Stimulated activated CD4-positive, alpha-beta T cell treated with anti-CD3 and anti-CD28 coated beads, Interleukin-12 subunit alpha, Interleukin-12 subunit beta, amount 100 ng/mL, for 24 hours (primary cell): ENCODE data around the gene KCNT1.
A peak's percentile ranks its signal among the peaks of the same experiment; 100 is the strongest.
"Not testable (repeated sequence)": the region's sequence is repeated elsewhere in the genome, so short reads cannot be mapped to it uniquely, and the experiment has no call there.

Experiments
- DNase-seq, 2 experiments: peaks; one replicate each; pipeline ENCODE4 v3.0.0-alpha.2; 2020; ENCODE audit warnings: low read depth in 2 of 2

The KCNT1 gene

DNA sequence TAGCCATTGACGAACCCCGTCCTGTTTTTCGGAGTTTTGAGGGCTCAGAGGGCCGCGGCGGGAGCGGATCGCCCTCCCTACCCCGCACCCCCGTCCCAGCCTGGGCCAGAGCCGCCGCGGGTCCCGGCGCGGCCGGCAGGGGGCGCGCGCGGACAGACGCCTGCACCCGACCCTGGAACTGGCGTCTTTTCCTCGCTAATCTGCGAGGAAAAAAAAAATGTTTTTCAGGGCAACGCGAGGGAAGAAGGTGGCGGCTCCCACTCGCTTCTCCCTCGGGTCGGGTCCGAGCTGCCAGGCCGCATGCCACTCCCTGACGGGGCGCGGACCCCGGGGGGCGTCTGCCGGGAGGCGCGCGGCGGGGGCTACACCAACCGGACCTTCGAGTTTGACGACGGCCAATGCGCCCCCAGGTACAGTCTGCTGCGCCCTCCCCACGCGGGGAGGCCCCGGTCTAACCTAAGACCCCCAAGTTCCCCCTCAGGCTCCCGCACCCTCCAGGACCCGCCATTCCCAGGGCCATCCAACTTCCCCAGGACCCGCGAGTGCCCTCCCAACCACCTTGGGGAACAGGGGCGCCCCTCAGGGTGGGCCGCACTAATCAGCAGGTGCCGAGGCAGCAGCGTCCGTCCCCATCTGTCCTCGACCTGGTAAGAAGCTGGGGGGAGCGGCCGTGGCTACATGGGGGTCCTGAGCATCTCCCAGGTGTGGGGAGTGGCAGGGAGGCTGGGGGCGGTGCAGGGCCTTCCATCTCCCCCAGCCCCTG lies at the start of gene KCNT1:
Gene KCNT1, plus strand, starts transcription at position 227 of the 763 bp plus-strand sequence. Its CDS starts 74 bp downstream, at position 301.
- DNase-seq, result peak; percentile 39 to 46

DNA sequence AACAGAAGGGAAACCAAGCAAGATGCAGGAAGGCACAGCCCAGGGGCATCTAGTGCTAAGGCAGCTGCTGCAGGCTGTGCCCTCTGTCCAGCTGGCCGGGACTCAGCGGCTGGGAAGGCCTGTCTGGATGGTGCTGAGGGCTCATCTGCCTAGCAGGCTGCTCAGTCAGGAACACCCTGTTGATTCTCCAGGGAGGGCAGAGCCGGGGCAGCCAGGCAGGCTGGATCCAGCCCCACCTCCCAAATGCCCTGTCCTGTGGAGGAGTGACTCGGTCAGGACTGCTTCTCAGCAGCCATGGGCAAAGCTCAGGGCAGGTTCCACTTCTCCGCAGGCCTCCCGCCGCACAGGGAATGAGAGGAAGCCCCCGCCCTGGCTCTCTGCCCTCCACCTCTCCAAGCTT lies 46.7 kb upstream of the KCNT1 start:
- DNase-seq, result no peak

DNA sequence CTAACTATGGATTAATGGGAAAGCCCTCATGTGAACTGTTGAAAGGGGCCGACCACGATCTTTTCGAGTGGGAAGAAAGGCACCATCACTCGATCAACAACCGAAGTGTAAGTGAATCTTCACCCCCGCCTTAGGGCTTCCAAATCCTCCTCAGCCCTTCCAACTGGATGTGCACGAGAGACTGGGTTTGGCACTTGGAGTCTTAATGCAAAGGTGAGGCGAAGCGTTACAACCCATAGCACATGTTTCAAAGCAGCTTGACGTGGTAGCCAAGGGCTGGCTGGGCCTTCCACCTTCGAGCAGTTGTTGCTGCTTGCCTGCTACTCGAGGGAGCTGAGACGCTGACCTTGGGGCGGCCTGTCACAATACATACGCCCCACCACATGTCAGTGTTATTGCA lies 44.6 kb upstream of the KCNT1 start:
- no peak for DNase-seq

DNA sequence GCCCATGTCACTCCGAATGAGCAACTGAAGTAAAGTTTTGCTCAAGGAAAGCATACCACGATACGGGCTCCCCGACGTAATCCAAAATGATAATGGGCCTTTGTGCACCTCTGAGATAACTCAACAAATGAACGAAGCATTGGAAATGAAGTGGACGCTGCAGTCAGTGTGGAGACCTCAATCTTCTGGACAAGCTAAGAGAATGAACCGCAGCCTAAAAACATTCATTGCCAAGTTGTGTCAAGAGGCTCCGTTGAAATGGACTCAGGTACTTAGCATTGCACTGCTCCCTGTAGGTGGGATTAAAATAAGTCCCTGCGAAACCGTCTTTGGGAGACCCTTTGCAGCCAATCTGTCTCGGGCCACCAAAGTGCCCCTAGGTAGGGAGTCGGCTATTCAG lies 42.7 kb upstream of the KCNT1 start:
- no peak for DNase-seq

DNA sequence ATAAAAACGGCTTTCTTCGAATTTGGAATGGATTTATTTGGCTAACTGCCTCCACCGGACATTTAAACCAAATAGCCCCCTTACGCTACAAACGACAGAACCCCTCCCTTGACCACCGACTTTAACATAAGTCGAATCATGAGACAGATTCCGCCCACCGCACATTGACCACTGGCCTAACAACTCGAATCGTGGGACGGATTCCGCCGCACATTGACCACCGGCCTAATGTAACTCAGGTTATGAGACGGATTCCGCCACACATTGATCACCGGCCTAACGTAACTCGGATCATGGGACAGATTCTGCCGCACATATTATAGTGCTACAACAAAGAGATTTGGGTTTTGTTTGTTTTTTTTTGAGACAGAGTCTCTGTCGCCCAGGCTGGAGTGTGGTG lies 41.6 kb upstream of the KCNT1 start:
- DNase-seq, result no peak

DNA sequence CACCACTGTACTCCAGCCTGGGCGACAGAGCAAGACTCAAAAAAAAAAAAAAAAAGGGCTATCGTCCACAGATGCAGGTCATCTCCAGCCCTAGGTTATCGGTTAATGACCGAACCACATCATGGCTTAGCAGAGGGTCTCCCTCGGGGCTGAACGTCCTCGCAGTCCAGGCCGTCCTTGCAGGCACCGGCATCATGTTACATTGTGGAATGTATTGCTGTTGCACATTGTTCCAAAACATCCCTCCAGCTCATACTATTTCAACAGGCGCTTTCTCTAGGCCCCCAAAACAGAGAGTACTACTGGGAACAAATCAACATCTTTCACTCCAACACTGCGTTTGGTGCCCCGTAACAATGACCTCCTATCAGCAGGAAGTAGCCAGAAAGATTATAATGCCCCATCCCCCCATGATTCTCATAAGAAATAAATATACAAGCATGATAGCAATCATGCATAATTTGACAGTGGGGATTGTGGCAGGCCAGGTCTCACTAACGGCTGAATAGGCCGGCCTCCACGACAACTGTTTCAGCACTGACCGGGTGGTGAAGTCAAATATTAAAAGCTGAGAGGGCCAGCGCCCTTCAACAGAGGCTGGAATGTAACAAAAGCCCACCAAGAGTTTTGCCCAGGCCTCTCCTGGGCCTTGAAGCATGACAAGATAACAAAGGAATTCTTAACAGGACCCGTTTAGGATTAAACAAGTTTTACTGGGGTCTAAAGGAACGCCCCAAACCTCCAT lies 40.0 kb upstream of the KCNT1 start:
- no peak for DNase-seq

DNA sequence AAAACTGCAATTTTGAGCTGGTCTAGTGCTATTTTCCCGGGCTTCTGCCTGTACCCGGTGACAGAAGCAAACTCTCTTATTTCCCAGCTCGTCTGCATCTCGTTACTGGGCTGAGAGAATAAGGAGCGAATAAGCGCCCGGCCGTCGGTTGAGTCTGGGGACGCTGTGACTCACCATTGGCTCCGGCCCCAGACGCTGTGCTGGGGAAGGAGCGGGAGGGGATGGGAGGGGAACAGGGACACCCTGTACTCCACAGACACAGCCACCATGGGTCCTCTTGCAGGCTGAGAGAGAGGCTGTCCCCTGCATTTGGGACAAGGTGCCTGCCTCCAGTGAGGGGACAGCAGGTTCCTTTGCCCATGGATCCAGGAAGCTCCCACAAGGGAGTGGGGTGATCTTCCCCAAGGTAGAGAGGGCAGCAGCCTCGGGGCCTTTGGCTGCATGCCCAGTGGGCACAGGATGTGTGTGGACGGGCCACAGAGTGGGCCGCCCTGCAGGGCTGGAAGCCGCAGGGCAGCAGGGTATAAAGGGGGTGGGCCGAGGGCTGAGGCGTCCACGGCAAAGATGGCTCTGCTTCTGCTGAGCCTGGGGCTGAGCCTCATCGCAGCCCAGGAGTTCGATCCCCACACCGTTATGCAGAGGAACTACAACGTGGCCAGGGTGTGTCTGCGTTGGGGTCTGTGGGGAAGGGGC lies 39.1 kb upstream of the KCNT1 start, which contains the start of gene LCN9:
Gene LCN9, plus strand, starts transcription at position 552 of the 693 bp plus-strand sequence. Its CDS starts 13 bp downstream, at position 565.
- no peak for DNase-seq

DNA sequence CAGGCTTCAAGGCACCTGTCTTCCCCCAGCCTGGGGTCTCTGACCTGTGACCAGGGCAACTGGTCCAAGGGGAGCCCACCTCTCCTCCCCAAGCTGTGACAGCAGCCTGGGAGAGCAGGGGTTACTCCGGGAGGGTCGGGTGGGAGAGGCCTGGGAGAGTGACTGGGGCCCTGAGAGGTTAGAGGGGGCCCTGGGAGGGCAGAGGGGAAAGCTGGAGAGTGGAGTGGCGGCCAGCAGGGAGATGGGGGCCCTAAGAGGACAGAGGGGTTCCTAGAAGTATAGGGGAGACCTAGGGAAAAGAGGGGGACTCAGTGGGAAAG lies 38.6 kb upstream of the KCNT1 start:
- DNase-seq, result no peak

DNA sequence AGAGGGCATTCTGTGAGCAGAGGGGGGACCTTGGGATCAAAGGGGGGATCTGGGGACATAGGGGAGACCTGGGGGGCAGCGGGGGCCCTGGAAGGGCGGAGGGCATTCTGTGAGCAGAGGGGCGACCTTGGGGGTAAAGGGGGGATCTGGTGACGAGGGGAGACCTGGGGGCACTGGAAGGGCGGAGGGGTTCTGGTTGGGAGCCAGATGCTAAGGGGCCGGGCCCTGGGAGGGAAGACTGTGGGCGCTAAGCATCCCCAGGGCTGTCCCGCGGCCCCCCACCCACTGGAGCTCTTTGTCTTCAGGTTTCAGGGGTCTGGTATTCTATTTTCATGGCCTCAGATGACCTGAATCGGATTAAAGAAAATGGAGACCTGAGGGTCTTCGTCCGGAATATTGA lies 38.1 kb upstream of the KCNT1 start:
- no peak for DNase-seq

DNA sequence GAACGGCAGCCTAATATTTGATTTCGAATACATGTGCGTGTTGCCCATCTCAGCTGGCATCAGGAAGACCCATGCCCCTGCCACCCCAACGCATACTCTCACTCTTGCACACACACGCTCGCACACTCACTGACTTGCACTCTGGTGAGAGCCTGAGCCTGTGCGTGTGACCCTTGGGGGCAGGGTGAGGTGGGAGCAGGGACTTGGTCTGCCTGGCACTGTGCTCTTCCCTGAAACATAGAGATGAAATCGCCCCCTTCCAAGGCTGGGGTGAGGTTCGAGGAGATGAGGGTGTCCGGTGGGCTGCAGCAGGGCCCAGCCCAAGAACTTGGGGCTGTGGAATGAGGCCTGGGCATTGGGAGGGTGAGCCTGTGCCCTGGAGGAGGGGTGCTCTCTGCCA lies 37.7 kb upstream of the KCNT1 start:
- DNase-seq, result no peak

DNA sequence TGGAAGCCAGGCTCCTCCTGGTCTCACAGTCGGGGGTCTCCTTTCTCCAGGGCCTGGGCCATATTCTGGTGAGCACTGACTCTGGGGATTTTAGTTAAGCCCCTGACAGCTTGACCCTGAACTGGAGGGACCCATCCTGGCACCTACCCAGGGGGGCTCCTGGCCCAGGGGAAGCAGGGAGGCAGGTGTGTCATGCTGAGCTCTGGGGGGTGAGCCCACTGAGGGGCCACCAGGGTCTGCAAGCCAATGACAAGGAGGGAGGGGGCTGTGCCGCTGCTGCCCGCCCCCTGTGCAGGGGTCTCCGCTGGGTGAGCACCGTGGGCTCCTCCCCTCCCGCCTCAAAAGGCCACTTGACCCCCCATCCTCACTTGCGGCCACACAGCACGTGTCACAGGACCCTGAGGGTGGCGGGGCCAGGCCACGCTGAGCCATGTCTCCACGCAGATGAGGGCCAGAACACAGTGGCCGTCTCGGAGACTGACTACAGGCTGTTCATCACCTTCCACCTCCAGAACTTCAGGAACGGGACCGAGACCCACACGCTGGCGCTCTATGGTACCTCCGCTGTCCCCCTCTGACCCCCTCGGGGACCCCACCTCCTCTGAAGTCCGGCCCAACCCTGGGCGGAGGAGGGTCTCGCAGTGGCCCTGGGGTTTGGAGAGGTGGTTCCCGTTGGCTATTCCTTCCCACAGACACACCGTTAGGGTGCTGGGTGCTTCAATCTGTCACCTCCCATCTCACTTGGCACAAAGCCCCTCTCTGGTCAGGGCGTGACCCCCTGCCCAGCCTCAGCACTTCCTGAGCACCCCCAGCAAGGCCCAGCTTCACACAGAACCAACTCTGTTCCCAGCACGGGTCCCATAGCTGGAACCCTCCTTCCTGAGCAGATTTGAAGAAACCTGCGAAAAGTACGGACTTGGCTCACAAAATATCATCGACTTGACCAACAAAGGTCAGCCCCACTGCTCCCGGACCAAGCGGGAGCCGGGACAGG lies 36.9 kb upstream of the KCNT1 start:
- no peak for DNase-seq

DNA sequence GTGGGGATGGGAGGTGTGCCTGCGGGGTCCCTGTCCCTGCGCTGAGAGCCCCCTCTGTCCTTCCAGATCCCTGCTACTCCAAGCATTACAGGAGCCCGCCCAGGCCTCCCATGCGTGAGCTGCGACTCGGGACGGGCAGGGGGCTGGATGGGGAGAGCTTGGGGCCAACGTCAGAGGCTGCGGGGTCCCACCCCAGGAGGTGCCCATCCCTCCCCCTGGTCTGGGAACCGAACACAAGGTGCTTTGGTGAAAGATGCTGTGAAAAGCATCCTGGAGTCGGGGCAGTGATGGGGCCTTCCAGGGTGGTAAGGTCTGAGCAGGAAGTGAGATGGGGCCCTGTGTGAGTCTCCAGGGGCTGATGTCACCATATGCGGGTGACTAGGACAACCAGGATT lies 36.2 kb upstream of the KCNT1 start:
- DNase-seq, result no peak

DNA sequence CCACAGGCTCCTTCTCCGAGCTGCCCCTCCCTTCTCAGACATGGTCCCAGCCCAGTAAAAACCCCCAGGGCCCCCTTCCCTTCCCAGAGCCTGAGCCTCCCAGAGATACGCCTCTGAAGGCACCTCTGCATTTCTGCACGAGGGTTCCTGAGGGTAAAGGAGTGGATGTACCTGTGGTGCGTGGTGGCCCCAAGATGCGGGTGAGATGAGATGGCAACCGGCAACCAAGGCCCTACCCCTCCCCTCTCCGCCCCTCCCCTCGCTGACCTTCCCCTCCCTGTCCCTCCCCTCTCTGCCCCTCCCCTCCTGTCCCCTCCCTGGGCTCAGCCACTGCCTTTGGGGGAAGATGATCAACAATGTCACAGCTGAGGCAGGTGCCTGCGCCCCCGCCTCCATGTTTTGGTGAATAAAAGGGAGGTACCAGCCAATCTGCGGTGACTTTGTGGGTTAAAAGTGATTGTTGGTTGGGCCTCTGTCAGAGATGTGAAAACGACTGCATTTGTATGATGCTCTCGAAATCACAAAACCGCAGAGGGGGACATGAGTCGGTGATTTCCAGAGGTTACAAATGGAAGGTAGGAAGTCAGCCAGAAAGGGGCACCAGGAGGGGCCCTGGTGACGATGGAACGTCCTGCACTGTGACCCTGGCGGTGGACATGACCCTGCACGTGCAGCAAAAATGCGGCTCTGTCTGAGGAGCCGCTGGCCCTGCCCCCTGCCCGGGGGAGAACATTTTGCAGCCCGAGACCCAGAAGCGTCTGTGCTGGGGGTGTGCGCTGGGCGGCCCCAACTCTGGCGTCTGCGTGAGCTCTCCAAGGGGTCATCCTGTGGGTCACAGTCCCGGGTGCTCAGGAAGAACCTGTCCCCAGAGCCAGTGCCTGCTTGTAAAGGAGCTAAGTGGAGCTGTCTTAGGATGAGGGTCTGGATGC lies 35.2 kb upstream of the KCNT1 start:
- no peak for DNase-seq

DNA sequence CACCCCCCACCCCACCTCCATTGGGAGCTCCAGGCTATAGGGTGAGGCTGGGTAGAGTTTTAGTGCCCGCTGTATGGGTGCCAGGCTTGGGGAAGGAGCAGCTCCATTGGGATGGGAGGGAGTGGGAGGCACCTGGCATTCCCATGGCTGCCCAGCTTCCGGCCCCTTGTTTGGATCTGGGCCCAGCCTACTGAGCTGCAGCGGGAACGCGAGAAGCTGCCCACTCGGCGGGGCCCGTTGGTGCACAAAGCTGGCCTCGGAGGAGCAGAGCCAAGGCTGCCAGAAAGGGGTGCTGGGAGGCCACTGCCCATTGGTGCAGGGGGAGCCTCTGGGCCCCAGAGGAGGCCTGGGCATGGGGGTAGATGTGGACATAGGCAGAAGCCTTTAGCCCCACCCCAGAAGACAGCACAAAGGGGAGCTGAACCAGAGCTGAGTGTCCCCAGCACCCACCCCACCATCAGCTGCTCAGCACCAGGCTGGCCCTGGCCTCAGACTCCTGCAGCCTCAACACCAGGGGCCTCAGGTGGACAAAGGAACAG lies 34.5 kb upstream of the KCNT1 start:
- DNase-seq, result no peak

DNA sequence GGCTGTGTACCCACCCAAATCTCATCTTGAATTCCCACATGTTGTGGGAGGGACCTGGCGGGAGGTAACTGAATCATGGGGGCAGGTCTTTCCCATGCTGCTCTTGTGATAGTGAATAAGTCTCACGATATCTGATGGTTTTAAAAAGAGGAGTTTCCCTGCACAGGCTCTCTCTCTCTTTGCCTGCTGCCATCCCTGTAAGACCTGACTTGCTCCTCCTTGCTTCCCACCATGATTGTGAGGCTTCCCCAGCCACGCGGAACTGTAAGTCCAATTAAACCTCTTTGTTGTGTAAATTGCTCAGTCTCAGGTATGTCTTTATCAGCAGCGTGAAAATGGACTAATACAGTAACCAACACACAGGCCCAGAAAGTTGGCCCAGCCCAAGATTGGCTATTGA lies 33.0 kb upstream of the KCNT1 start:
- not testable (repeated sequence) for DNase-seq

DNA sequence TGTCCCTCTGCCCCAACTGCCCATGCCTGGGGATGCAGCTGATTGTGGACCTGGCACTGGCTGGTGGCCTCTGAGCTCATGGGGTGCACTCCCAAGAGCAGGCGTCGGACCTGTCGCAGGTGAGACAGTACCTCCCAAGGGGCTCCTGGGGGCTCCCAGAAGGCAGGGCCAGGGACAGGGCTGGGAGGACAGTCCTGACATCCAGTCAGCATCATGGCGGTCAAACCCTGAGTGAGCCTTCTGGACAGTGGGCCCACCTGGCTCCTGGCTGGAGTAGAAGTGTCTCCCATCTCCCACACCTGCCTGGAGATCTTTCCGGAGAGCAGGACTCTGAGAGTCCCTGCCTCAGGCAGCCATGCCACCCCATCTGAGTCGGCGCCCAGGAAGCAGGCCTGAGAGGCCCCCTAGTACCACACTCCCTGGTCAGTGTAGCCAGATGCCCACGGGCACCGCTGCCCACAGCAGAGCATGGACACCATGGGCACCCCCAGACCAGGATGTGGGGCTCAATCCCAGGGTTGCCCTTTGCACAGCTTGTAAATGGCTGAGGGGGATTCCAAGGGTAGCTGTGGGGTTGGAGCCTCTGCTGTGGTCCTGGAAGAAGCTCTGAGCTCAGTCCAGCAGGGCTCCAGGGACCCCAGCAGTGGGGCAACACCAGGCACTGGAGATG lies 32.2 kb upstream of the KCNT1 start:
- no peak for DNase-seq

DNA sequence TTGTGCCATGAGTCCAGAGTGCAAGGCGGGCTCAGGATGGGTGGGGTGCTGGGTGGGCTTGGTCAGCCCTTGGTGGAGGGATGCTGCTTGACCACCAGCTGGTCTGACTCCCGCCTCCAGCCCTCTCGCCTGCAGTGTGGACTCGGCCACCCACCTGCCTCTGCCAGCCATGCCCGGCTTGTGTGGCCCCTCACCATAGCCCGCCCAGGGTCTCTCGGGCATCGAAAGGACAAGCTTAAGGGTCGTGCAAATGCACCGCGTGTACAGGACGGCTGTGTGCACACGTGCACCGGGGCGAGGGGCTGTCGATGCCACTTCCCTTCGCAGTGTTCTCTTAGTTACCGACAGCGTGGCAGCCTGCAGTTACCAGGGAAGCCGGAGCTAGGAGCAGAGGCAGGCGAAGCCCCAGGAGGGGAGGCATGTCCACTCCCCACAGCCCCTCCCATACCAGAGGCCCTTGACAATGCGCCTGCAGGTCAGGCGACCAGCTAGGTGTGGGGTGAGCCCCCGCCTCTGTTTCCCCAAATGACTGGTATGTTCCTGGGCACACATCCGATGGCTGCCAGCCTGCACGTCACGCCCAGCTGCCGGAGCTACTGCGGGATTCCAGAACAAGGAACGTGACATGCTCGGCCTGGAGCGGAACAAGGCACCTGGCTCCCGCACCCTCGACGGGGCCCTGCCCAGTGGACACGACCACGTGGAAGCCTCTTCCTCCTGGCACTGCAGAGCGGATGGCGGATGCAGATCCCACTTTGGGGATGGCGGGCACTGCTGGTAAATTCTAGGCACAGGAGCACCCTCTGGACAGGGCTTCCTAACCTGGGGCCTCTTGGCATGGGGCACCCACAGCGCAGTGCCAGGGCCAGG lies 31.0 kb upstream of the KCNT1 start:
- no peak for DNase-seq

DNA sequence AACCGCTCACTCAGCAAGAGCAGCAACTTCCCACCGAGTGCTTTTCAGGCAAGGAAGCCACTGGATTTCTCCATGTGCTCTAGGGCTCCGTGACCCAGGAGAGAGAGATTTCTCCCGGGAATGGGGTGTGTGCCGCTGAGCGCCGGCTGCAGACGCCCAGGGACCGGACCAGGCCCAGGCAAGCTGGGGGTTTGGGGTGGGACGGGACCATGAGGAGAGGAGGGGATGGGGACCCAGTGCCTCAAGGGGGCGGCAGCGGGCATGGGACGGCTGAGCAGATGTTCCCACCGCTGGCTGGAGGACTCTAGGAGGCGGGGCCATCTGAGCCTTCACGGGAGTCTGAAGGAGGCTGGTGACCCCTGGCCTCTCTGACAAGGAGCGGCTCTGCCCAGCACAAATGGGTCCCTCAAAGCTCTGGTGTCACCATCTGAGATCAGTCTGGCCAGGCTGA lies 30.4 kb upstream of the KCNT1 start:
- DNase-seq, result no peak
